ENCODE measurements around the gene SMIM35. TPM values are rescaled to one million over a fixed set of nuclear protein-coding genes. Genes with fewer than 3 reads are reported as not detected.

SMIM35 gene
- total and polyA plus RNA-seq, 2 of the 4 experiments (the other 2 are of a cell fraction), result not detected

- H2BK120ac ChIP-seq (ENCODE audit: low read depth, low read length), result no peak overlapping the region
- H3K23ac ChIP-seq (ENCODE audit: low read depth, low read length), result no peak overlapping the region
- H3K9ac ChIP-seq (ENCODE audit: low read depth, low read length), result no peak overlapping the region
- intact Hi-C loops (cut with micrococcal nuclease), result no loop called here
- no peak for DNase-seq
- H2AFZ ChIP-seq (replicated peaks; ENCODE audit: low read length, poor library complexity), result no peak overlapping the region
- no peaks in the 10 kb centered on the region for H4K20me1 ChIP-seq (ENCODE audit: insufficient read depth, low read length)
- H2AK5ac ChIP-seq (ENCODE audit: low read depth, low read length), result no peak overlapping the region
- in situ Hi-C loops (cut with MboI; ENCODE audit: low sequenced_read_pairs), result no loop called here
- BruUV-seq (replicated peaks), result no TSS peak
- no peak overlapping the region for H3K56ac ChIP-seq (ENCODE audit: extremely low read depth, insufficient read depth, low read length)
- ATAC-seq (ENCODE audit: low read depth), result no peak
- no CpG with 5 or more reads among the region's 4 CpGs for WGBS, 2 experiments (ENCODE audit: extremely low coverage in 2 of 2, insufficient read length in 1 of 2)
- no peak overlapping the region for H2BK20ac ChIP-seq (ENCODE audit: low read depth, low read length)
- H3K4me1 ChIP-seq (ENCODE audit: control insufficient read depth, insufficient read depth, low read length), result no peaks in the 10 kb centered on the region
- no peaks in the 10 kb centered on the region for H3K36me3 ChIP-seq (ENCODE audit: control insufficient read depth, insufficient read depth, low read length)
- H3K9me3 ChIP-seq (ENCODE audit: control insufficient read depth, insufficient read depth, low read length), result no peaks in the 10 kb centered on the region
- H3K14ac ChIP-seq (replicated peaks; ENCODE audit: low read depth, low read length), result no peak overlapping the region
- H3K4me2 ChIP-seq (ENCODE audit: low read depth, low read length), result no peak overlapping the region
- H2BK15ac ChIP-seq (ENCODE audit: low read depth, low read length), result no peak overlapping the region
- ChIA-PET CTCF (no interaction called here), POLR2A (ENCODE audit: unreplicated experiment) (no interaction called here)
- H3K79me1 ChIP-seq (ENCODE audit: low read depth in 1 of 2, low read length in 2 of 2), result no peaks in the 10 kb centered on the region
- H3K4me3 ChIP-seq (ENCODE audit: insufficient read depth, low read depth, low read length), result no peak overlapping the region
- no peak overlapping the region for H4K8ac ChIP-seq (ENCODE audit: low read depth in 2 of 2, low read length in 2 of 2)
- no peak overlapping the region for H2BK5ac ChIP-seq (ENCODE audit: low read depth, low read length, poor library complexity, severe bottlenecking)
- TF ChIP-seq RAD21 (IDR thresholded peaks at IDR 0.05; ENCODE audit: low read length) (no peak), MAZ (IDR thresholded peaks at IDR 0.05; ENCODE audit: borderline replicate concordance, low read depth, low read length) (no peak), RCOR1 (IDR thresholded peaks at IDR 0.05; ENCODE audit: insufficient replicate concordance, low read length) (no peak), POLR2A (IDR thresholded peaks at IDR 0.05; ENCODE audit: low read depth, low read length) (no peak), RFX5 (IDR thresholded peaks at IDR 0.05; ENCODE audit: low read depth, low read length) (no peak), NFE2L2 (IDR thresholded peaks at IDR 0.05; ENCODE audit: low read depth, low read length) (no peak), MAFK (IDR thresholded peaks at IDR 0.05; ENCODE audit: low read depth, low read length) (no peak), ELK1 (IDR thresholded peaks at IDR 0.05; ENCODE audit: borderline replicate concordance, low read depth, low read length) (no peak), FOS (IDR thresholded peaks at IDR 0.05; ENCODE audit: low read depth, low read length) (no peak), CEBPB (IDR thresholded peaks at IDR 0.05; ENCODE audit: low read depth, low read length) (no peak), SMC3 (IDR thresholded peaks at IDR 0.05; ENCODE audit: low read depth, low read length) (no peak), MXI1 (IDR thresholded peaks at IDR 0.05; ENCODE audit: borderline replicate concordance, low read depth, low read length) (no peak), USF2 (IDR thresholded peaks at IDR 0.05; ENCODE audit: low read depth, low read length) (no peak), BHLHE40 (IDR thresholded peaks at IDR 0.05; ENCODE audit: low read depth, low read length) (no peak), CHD1 (IDR thresholded peaks at IDR 0.05; ENCODE audit: low read depth, low read length) (no peak)
- H4K5ac ChIP-seq (ENCODE audit: low read depth, low read length), result no peak overlapping the region
- no peak overlapping the region for H3K27ac ChIP-seq (ENCODE audit: insufficient read depth, low read length)
- dilution Hi-C loops (cut with HindIII; ENCODE audit: low sequenced_read_pairs, unreplicated experiment), result no loop called here
- H3K18ac ChIP-seq (ENCODE audit: low read depth, low read length), result no peak overlapping the region
- no peaks in the 10 kb centered on the region for H3K9me1 ChIP-seq (ENCODE audit: insufficient read depth, low read length)
- H4K91ac ChIP-seq (ENCODE audit: insufficient read depth, low read depth, low read length), result no peak overlapping the region
- H3K27me3 ChIP-seq (ENCODE audit: control insufficient read depth, insufficient read depth, low read length), result no peaks in the 10 kb centered on the region; the same call in 1 of the 2 replicates
- no peak overlapping the region for H2AK9ac ChIP-seq (replicated peaks; ENCODE audit: low read depth, low read length, poor library complexity)
- H3K4ac ChIP-seq (ENCODE audit: low read depth, low read length), result no peak overlapping the region
Observed at GRCh38 chr11:117978991-117979390, 107.8 kb downstream of the SMIM35 start.
